ENCODE data around the gene BTD.

BTD gene

DNA sequence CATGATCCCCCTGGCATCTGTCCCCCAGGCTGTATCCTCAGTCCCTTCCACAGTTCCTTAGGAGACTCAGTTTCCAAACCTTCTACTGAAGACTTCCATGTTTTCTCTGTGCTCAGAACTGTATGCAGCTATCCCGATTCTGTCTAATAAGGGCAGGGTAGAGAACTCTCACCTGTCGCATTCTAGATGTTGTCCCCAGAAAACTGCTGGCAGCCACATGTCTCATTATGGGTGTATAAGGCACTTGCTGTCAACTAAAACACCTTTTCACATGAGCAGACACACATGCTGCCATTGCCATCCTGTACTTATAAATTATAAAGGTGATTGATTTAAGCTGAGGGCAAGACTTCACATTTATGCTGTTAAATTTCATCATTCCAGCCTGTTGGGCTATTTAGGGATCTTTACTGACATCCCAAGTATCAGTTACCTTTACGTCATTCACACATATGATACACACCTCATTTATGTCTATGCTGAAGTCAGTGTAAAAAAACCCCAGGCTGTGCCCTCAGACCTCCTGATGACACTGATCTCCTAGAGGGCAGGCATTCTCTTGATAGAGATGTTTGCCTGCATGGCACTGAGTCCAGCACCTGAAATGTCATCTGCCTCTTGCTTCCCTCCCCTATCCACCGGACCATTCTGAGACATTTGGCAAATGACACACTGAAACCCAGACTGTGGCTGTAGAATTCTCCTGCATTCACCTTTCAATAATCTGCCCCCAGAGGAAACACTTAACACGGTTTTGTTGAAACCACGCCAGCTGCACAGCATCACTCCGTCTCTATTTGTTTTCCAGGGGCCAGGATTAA lies 35.8 kb downstream of the BTD start:
- DNase-seq = no peak

GRCh38 chr3:15638193-15638890 lies 36.8 kb downstream of the BTD start:
- no peak for DNase-seq

- no peak for DNase-seq
These were observed 37.3 kb downstream of the BTD start for GRCh38 chr3:15638891-15639262.

DNA sequence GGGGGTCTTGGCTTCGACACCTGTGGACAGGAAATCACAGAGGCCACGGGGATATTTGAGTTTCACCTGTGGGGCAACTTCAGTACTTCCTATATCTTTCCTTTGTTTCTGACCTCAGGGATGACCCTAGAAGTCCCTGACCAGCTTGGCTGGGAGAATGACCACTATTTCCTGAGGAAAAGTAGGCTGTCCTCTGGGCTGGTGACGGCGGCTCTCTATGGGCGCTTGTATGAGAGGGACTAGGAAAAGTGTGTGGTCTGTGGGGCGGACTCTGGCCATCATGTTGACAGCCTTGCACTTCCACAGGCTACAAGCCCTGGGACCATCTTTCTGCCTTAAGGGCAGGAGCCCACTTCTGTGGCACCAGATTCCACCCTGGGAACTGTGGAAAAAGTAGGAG lies 43.7 kb downstream of the BTD start:
- no peak for DNase-seq

DNA sequence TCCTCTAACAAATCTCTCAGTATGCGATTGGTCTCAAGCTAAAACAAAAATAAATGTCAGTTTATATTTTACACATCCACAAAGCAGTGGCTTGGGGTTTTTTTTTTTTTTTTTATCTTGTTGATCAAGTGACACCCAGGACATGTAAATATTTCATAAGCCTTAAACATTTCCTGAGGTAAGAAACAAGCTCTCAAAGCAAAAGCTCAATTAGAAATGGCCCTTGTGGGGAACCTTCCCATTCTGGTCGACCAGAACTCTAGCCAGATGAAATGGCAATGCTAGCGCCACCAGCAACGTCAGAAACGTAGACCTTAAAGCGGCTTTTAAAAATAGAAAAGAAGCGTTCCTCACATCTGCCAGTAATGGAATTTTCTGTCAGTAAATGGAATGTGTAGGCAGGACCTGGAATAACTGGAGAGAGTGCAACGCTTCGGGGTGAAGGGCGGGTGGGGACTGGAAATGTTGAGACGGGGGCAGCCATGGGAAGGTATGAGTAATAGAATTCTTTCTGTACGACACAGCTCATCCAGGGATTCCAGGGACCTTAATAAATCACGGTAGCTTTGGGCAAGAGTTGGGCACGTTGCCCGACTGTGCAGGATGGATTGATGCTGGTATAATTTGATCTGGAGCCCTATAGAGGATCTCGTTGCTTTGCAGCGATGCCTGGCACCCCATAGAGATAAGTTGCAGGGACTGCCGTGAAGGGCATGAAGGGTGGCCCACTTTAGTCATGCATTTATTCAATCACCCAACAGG lies 44.4 kb downstream of the BTD start:
- no peak for DNase-seq

- no peak for DNase-seq
These were observed 45.4 kb downstream of the BTD start for GRCh38 chr3:15646851-15647511.

GRCh38 chr3:15647611-15648167 lies 46.1 kb downstream of the BTD start:
- peak; percentile 31 for DNase-seq

GRCh38 chr3:15649341-15649740 lies 47.8 kb downstream of the BTD start:
- no peak for DNase-seq

DNA sequence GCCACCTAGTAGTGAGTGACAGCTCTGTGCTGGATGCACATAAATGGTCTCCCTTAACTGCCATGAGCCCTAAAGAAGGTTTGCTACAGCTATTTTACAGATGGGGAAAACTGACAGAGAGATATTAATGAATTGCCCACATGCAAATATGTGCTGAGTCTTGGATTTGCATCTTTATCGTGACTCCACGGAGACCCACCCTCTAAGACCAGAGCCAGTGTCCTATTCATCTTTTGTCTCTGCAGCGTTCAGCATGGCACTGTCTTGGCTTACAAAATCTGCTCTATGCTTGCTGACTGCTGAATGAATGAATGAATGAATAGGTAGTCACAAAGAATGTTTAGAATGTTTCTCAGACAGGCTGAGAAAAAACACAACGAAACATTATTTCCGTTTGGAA lies 48.3 kb downstream of the BTD start:
- DNase-seq = no peak

GRCh38 chr3:15651396-15651795 lies 49.9 kb downstream of the BTD start:
- DNase-seq = no peak

DNA sequence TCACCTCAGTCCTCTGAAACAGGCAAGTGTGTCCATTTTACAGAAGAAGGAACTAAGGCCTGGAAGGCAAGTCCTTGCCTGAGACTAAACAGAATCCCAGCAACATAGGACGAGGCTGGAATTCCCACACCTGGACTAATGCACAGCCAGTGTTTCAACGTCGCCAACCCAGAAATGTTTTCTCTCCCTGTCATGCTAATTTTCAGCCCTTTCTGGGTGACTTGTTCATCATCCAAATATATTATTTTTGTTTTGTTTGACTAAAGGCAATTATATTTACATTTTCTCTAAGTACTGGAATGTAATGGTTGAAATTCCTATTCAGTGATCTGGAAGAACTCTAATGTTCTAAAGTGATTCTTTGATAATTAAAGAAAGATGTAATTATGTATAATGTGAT lies 51.8 kb downstream of the BTD start:
- DNase-seq = no peak

GRCh38 chr3:15654127-15654526 lies 52.6 kb downstream of the BTD start:
- DNase-seq = no peak

DNA sequence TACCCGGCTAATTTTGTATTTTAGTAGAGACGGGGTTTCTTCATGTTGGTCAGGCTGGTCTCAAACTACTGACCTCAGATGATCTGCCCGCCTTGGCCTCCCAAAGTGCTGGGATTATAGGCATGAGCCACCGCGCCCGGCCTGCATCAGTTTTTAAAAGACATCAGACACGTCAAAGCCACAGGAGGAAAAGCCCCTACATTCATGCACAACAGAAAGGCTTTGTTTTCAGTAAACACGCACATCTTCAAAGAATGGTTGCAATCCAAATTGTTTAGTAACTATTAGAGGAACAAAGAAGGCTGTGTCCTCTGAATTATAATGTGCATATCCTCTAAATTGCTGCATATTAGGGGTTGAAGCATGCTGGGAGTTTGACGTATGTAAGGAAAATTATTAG lies 53.3 kb downstream of the BTD start:
- DNase-seq = no peak

GRCh38 chr3:15656342-15656741 lies 54.8 kb downstream of the BTD start:
- DNase-seq = no peak

- DNase-seq = no peak
These were observed 55.5 kb downstream of the BTD start for GRCh38 chr3:15657016-15657415.

- no peak for DNase-seq
These were observed 57.9 kb downstream of the BTD start for GRCh38 chr3:15659254-15659975.

DNA sequence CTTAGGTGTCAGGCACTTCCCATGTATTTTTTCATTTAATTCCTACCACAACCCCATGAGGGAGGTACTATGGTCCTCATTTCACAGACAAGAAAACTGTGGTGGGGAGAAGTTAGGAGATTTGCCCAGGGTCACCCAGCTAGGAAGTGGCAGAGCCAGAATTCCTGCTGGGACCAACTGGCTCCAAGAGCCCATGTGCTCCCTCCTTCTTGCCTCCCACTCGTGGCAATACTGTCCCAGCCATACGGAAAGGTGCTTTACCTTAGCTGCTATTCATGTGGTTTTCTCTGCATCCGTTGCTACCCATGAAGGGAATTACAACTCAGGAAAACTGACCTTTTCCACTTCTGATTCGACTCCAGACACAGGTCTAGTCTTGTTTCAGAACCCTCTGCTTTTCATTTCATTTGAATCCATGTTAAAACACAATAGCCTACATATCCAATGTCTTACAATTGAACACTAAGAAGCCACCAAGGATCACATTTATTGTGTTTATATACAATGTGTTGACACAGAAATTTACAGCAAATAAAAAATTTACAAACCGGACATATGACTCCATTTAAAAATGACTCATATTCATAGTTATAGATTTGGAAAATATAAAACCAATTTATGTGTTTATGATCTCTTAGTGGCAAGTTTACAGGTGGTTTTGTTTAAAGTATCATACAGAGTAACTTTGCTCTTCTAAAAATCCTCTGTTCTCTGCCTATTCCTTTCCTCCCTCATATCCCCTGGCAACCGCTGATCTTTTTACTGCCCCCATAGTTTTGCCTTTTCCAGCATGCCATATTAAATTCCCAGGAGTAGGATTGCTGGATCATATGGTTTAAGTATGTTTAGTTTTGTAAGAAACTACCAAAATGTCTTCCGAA lies 58.8 kb downstream of the BTD start:
- no peak for DNase-seq

- DNase-seq = no peak
These were observed 62.6 kb downstream of the BTD start for GRCh38 chr3:15664144-15664543.

DNA sequence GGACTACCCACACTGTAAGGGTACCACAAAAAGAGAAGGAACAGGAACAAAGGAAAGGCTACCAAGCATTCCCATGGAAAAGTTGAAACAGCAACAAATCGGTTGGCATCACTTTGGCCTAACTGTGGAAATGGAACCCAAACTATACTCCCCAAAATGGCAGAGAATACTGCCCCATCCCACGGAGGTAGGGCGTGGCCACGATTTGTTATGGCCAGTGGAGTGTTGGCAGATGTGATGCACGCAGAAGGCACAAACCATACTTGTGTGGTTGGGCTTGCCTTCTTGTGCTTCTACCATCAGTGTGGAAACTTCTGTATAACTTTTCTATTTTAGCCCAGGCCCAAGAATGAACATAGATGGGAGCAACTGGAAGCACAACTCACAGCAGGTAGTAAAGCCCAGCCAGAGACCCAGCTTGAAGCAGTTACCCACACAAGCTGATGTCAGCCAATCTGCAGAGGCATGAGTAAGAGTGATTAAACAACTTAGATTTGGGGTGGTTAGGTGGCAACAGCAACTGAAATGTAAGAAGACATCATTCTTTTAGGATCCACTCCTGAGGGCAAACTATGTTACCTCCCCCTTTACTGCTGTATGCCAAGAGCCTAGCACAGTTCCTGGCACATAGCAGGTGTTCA lies 64.1 kb downstream of the BTD start:
- DNase-seq = no peak

DNA sequence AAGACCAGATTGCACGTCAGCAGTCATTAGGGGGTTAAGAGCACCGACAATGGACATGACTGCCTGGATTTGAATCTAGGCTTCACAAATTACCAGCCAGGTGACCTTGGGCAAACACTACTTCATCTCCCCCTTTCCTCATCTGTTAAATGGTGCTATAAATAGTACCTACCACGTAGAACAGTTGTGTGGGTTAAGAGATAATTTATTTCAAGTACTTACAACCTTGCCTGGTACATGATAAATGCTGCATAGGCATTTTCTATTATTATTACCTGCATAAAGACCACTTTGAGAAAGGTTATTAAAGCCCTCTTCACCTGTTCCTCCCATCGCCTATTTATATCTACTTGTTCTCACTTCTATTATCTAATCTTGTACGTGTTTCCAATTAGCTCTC lies 64.7 kb downstream of the BTD start:
- DNase-seq = no peak

- peak; percentile 13 for DNase-seq
These were observed 65.9 kb downstream of the BTD start for GRCh38 chr3:15667484-15667883.

Measured in NK-92 treated with Interleukin-12 subunit alpha and Interleukin-12 subunit beta, amount 100 ng/mL, for 24 hours (cell line).